SK-N-SH (cell line): ENCODE results near the gene SPATA16. TPM values are rescaled to one million over a fixed set of nuclear protein-coding genes. Genes with fewer than 3 reads are reported as not detected.

Experiments
- CTCF ChIA-PET: fragments of 300-600, 350-600 bp; formaldehyde crosslinking; extraction: SDS; loops from one replicate; lab custom pipeline; 2021; lab: Yijun Ruan, JAX
- POLR2A ChIA-PET: fragments of 350-600 bp; sonication (Branson Sonifier 250); formaldehyde crosslinking; extraction: SDS; loops from one replicate; lab custom pipeline; 2020; ENCODE audit warnings: antibody characterized with exemption, inconsistent platforms; lab: Yijun Ruan, JAX
- DNase-seq: peaks from one replicate; pipeline ENCODE4 v3.0.0; 2012
- H2AFZ ChIP-seq: fragments of 200-600 bp; sonication (generic); 2 replicates; pipeline ENCODE4 v1.8.1; 2016; ENCODE audit warnings: antibody characterized with exemption, mild to moderate bottlenecking, low read depth
- H3F3A ChIP-seq: fragments of 200-600 bp; sonication (generic); replicated peaks from 2 replicates; pipeline ENCODE3; 2016; ENCODE audit warnings: antibody characterized with exemption, mild to moderate bottlenecking; ENCODE audit not compliant: insufficient read depth
- H3K27ac ChIP-seq, 2 experiments: fragments of 200-500 bp in 1 of 2; fragments of 200-600 bp in 1 of 2; sonication (Bioruptor generic) in 1 of 2; sonication (generic), shearing (Covaris generic) in 1 of 2; 2 replicates each; pipeline versions ENCODE4 v1.5.1 to v1.6.1; 2014 to 2016; ENCODE audit warnings: low read depth in 2 of 2, inconsistent platforms in 1 of 2, low read length in 1 of 2, mild to moderate bottlenecking in 1 of 2, mixed read lengths in 1 of 2
- H3K27me3 ChIP-seq: fragments of 200-600 bp; sonication (generic), shearing (Covaris generic); 2 replicates; pipeline ENCODE4 v1.6.1; 2016; ENCODE audit warnings: mixed run types; ENCODE audit not compliant: insufficient read depth
- H3K36me3 ChIP-seq, 2 experiments: fragments of 200-500 bp in 1 of 2; fragments of 200-600 bp in 1 of 2; sonication (Bioruptor generic) in 1 of 2; sonication (generic) in 1 of 2; replicated peaks in 1 of 2; 2 replicates each; pipeline versions ENCODE3 to v1.5.1; 2014 to 2016; ENCODE audit warnings: low read length in 1 of 2, mild to moderate bottlenecking in 1 of 2; ENCODE audit not compliant: insufficient read depth in 2 of 2, control insufficient read depth in 1 of 2
- H3K4me1 ChIP-seq, 2 experiments: fragments of 200-500 bp in 1 of 2; fragments of 200-600 bp in 1 of 2; sonication (Bioruptor generic) in 1 of 2; sonication (generic), shearing (Covaris generic) in 1 of 2; 2 replicates each; pipeline versions ENCODE4 v1.5.1 to v1.6.1; 2014 to 2016; ENCODE audit warnings: low read depth in 1 of 2, low read length in 1 of 2, mixed run types in 1 of 2; ENCODE audit not compliant: insufficient read depth in 2 of 2, control insufficient read depth in 1 of 2
- H3K4me2 ChIP-seq: fragments of 200-600 bp; sonication (generic), shearing (Covaris generic); 2 replicates; pipeline ENCODE4 v1.6.1; 2017; ENCODE audit warnings: mixed run types
- H3K4me3 ChIP-seq, 2 experiments: fragments of 200-500 bp in 1 of 2; fragments of 200-600 bp in 1 of 2; sonication (Bioruptor generic) in 1 of 2; sonication (generic), shearing (Covaris generic) in 1 of 2; 2 replicates each; pipeline versions ENCODE4 v1.5.1 to v1.8.1; 2014 to 2016; ENCODE audit warnings: low read depth in 2 of 2, inconsistent platforms in 1 of 2, low read length in 1 of 2, mild to moderate bottlenecking in 1 of 2, mixed read lengths in 1 of 2, moderate library complexity in 1 of 2
- H3K79me2 ChIP-seq: fragments of 200-600 bp; sonication (generic); 2 replicates; pipeline ENCODE4 v1.8.1; 2017; ENCODE audit warnings: mild to moderate bottlenecking; ENCODE audit not compliant: insufficient read depth
- H3K9ac ChIP-seq: fragments of 200-600 bp; sonication (generic); 2 replicates; pipeline ENCODE4 v1.6.1; 2017; ENCODE audit warnings: mixed run types
- H3K9me2 ChIP-seq: fragments of 200-600 bp; sonication (generic); 2 replicates; pipeline ENCODE4 v1.6.1; 2017; ENCODE audit warnings: mixed run types
- H3K9me3 ChIP-seq: fragments of 200-600 bp; sonication (generic); 2 replicates; pipeline ENCODE4 v1.6.1; 2017; ENCODE audit warnings: mixed run types, mild to moderate bottlenecking, moderate library complexity
- H4K20me1 ChIP-seq: fragments of 200-600 bp; sonication (generic); 2 replicates; pipeline ENCODE4 v1.6.1; 2017; ENCODE audit warnings: mild to moderate bottlenecking, mixed run types; ENCODE audit not compliant: insufficient read depth
- CHD2 ChIP-seq: fragments of 150-350 bp; IDR thresholded peaks from 2 replicates; pipeline ENCODE4 v1.6.1; 2018; ENCODE audit warnings: low read length; ENCODE audit not compliant: partially characterized antibody
- EP300 ChIP-seq, 2 experiments: IDR thresholded peaks; 2 replicates each; pipeline versions ENCODE4 v1.4.0 to v1.6.1; 2012; ENCODE audit warnings: borderline replicate concordance in 1 of 2, low read depth in 1 of 2, low read length in 1 of 2
- FOSL2 ChIP-seq: IDR thresholded peaks from 2 replicates; pipeline ENCODE4 v1.4.0; 2012; ENCODE audit warnings: low read depth, mild to moderate bottlenecking, moderate library complexity, borderline replicate concordance
- FOXM1 ChIP-seq: IDR thresholded peaks from 2 replicates; pipeline ENCODE4 v1.4.0; 2012; ENCODE audit warnings: low read depth, mild to moderate bottlenecking
- GABPA ChIP-seq: IDR thresholded peaks from 2 replicates; pipeline ENCODE4 v1.4.0; 2012; ENCODE audit warnings: low read depth, mild to moderate bottlenecking
- IRF3 ChIP-seq: fragments of 150-350 bp; IDR thresholded peaks from 2 replicates; pipeline ENCODE4 v1.6.1; 2016; ENCODE audit warnings: mild to moderate bottlenecking, low read depth, low read length
- JUND ChIP-seq: IDR thresholded peaks from 2 replicates; pipeline ENCODE4 v1.4.0; 2012
- MAX ChIP-seq: IDR thresholded peaks from 2 replicates; pipeline ENCODE4 v1.4.0; 2012; ENCODE audit warnings: low read depth
- NRF1 ChIP-seq: IDR thresholded peaks from 2 replicates; pipeline ENCODE4 v1.6.1; 2012; ENCODE audit warnings: low read depth, mild to moderate bottlenecking, low read length
- RAD21 ChIP-seq: IDR thresholded peaks from 2 replicates; pipeline ENCODE4 v1.6.1; 2012; ENCODE audit warnings: mild to moderate bottlenecking, low read length
- REST ChIP-seq: IDR thresholded peaks from 2 replicates; pipeline ENCODE4 v1.6.1; 2012; ENCODE audit warnings: mild to moderate bottlenecking, low read depth, low read length, moderate library complexity
- SIN3A ChIP-seq: IDR thresholded peaks from 2 replicates; pipeline ENCODE4 v1.6.1; 2012; ENCODE audit warnings: low read depth, mild to moderate bottlenecking, low read length, moderate library complexity, borderline replicate concordance
- TAF1 ChIP-seq: IDR thresholded peaks from 2 replicates; pipeline ENCODE4 v1.6.1; 2012; ENCODE audit warnings: low read depth, mild to moderate bottlenecking, low read length, moderate library complexity, borderline replicate concordance
- TCF12 ChIP-seq: IDR thresholded peaks from 2 replicates; pipeline ENCODE4 v1.4.0; 2012
- TEAD4 ChIP-seq: IDR thresholded peaks from 2 replicates; pipeline ENCODE4 v1.4.0; 2012; ENCODE audit warnings: mild to moderate bottlenecking, borderline replicate concordance; ENCODE audit not compliant: insufficient read depth
- YY1 ChIP-seq: IDR thresholded peaks from 2 replicates; pipeline ENCODE4 v1.4.0; 2012; ENCODE audit warnings: low read depth, mild to moderate bottlenecking
- WGBS: methylation state at CpG from one replicate; pipeline ENCODE4 v1.1.6; 2017; ENCODE audit warnings: low lambda C conversion rate; 5-methylcytosine and 5-hydroxymethylcytosine counted together
- polyA plus RNA-seq, 3 experiments: library from polyadenylated mRNA; depleted of rRNA; stranded (reverse); fragments of >200 nt; gene quantifications; 2 replicates each; pipeline ENCODE4 v1.2.3, GENCODE V29; 2012

The SPATA16 gene
- polyA plus RNA-seq, 1 of the 3 experiments (the other 2 are of a cell fraction) = not detected

GRCh38 chr3:172980849-172981248 is 160.2 kb downstream of the SPATA16 start:
- WGBS = 57% methylated on average over 8 of the region's 8 CpGs
- Histone ChIP-seq H4K20me1 (no peaks in the 10 kb centered on the region), H3K4me1 (no peaks in the 10 kb centered on the region), H3K9me2 (no peaks in the 10 kb centered on the region), H2AFZ (no peak overlapping the region), H3K79me2 (no peaks in the 10 kb centered on the region), H3K27ac (no peak overlapping the region), H3K9ac (no peak overlapping the region), H3K36me3 (no peaks in the 10 kb centered on the region), H3K27me3 (no peaks in the 10 kb centered on the region), H3K4me3 (no peak overlapping the region), H3K4me2 (no peak overlapping the region), H3F3A (no peaks in the 10 kb centered on the region), H3K9me3 (no peaks in the 10 kb centered on the region)
- no peak for TF ChIP-seq TAF1
- POLR2A ChIA-PET = no interaction called here
- DNase-seq = no peak
- CTCF ChIA-PET = interaction anchor here (0.6 to 1.7 kb wide), 4 partner anchors 9 to 307 kb away, joined by 3 to 6 read pairs (median 4); no protein-coding TSS in a partner anchor

- no peak overlapping the region for H3K9ac ChIP-seq
- 51% methylated on average over 1 of the region's 1 CpG for WGBS
- no peak overlapping the region for H3K4me3 ChIP-seq
- no peak overlapping the region for H3K4me2 ChIP-seq
- POLR2A ChIA-PET = no interaction called here
- H3K4me1 ChIP-seq = no peaks in the 10 kb centered on the region
- H3K79me2 ChIP-seq = no peaks in the 10 kb centered on the region
- H3K9me3 ChIP-seq = no peaks in the 10 kb centered on the region
- H3F3A ChIP-seq = no peaks in the 10 kb centered on the region
- DNase-seq = no peak
- H3K36me3 ChIP-seq = no peaks in the 10 kb centered on the region
- no peaks in the 10 kb centered on the region for H4K20me1 ChIP-seq
- H3K27ac ChIP-seq = no peak overlapping the region
- H3K27me3 ChIP-seq = no peaks in the 10 kb centered on the region
- TF ChIP-seq IRF3 (no peak), MAX (no peak), SIN3A (no peak), JUND (no peak), RAD21 (no peak), TCF12 (no peak), YY1 (no peak), FOSL2 (no peak), TAF1 (no peak), TEAD4 (no peak), FOXM1 (no peak), GABPA (no peak), CHD2 (no peak), NRF1 (no peak), EP300 (IDR thresholded peaks at IDR 0.05; ENCODE audit: borderline replicate concordance in 1 of 2, low read depth in 1 of 2, low read length in 1 of 2) (no peak), REST (no peak)
- H2AFZ ChIP-seq = no peak overlapping the region
- H3K9me2 ChIP-seq = no peaks in the 10 kb centered on the region
- CTCF ChIA-PET = interaction anchor here (1.0 kb wide), 1 partner anchor 9 kb away, joined by 3 read pairs; no protein-coding TSS in a partner anchor
These were observed 163.3 kb downstream of the SPATA16 start for GRCh38 chr3:172977696-172978095.
